ENCODE results near the gene RAD51AP2. TPM values are rescaled to one million over a fixed set of nuclear protein-coding genes. Genes with fewer than 3 reads are reported as not detected.

Gene RAD51AP2
- total and polyA plus RNA-seq, 2 donors (not counting 3 experiments of a cell fraction or from before 2014, with no cell fraction given), result not detected

DNA sequence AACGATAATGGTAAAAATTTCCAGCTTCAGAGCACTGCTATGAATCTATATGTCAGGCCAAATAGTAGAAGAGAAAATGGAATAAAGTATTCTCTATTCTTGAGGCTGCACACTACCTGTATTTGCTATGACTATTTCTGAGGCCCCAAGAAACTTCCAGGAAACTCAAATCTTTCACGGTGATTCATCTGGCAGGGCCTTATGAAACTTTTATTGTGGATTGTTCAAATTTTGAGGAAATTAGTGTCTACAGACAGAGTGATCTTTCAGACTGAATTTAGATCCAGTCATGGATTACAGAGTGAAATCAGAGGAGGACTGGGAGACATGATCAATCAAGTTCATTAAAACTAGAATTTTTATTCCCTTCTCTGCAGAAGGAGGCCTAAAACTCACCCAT, 18.2 kb upstream of the RAD51AP2 start:
- Histone ChIP-seq H3K36me3 (ENCODE audit: control insufficient read depth in 2 of 2, extremely low read depth in 1 of 2, insufficient read depth in 2 of 2, low read length in 2 of 2) (no peaks in the 10 kb centered on the region), H3K9me3 (replicated peaks; ENCODE audit: control insufficient read depth, insufficient read depth, low read length) (no peaks in the 10 kb centered on the region), H2AFZ (ENCODE audit: low read depth, low read length) (no peak overlapping the region), H3K27me3 (ENCODE audit: control insufficient read depth in 2 of 2, insufficient read depth in 2 of 2, low read length in 2 of 2) (peaks cover 39 to 46% of the 10 kb centered on the region in 2 experiments), H3K9me1 (replicated peaks; ENCODE audit: control insufficient read depth, extremely low read depth, insufficient read depth, low read length) (no peaks in the 10 kb centered on the region), H3K79me2 (ENCODE audit: control insufficient read depth, insufficient read depth, low read length) (no peaks in the 10 kb centered on the region), H3K4me1 (ENCODE audit: control insufficient read depth, extremely low read depth, insufficient read depth, low read length) (peaks cover 23% of the 10 kb centered on the region), H3K4me2 (ENCODE audit: insufficient read depth, low read length) (no peak overlapping the region), H3K27ac (ENCODE audit: insufficient read depth, low read depth, low read length) (no peak overlapping the region), H4K20me1 (replicated peaks; ENCODE audit: control insufficient read depth, extremely low read depth, insufficient read depth, low read length) (no peaks in the 10 kb centered on the region), H3K9ac (replicated peaks; ENCODE audit: extremely low read depth, insufficient read depth, low read length) (no peak overlapping the region), H3K4me3 (replicated peaks in 1 of 3; ENCODE audit: insufficient read depth in 1 of 3, low read depth in 1 of 3, low read length in 3 of 3) (no peak overlapping the region)
- TF ChIP-seq POLR2AphosphoS5 (IDR thresholded peaks at IDR 0.05; ENCODE audit: insufficient read depth, low read depth, low read length), result no peak
- no peak for TF ChIP-seq MYC (IDR thresholded peaks at IDR 0.05; ENCODE audit: low read depth, low read length)
- TF ChIP-seq EZH2 (IDR thresholded peaks at IDR 0.05; ENCODE audit: borderline replicate concordance, low read depth, low read length, severe bottlenecking), result no peak
- TF ChIP-seq JUN (IDR thresholded peaks at IDR 0.05; ENCODE audit: borderline replicate concordance, insufficient read depth, insufficient read length, low read depth), result no peak
- TF ChIP-seq, protein P1, sequence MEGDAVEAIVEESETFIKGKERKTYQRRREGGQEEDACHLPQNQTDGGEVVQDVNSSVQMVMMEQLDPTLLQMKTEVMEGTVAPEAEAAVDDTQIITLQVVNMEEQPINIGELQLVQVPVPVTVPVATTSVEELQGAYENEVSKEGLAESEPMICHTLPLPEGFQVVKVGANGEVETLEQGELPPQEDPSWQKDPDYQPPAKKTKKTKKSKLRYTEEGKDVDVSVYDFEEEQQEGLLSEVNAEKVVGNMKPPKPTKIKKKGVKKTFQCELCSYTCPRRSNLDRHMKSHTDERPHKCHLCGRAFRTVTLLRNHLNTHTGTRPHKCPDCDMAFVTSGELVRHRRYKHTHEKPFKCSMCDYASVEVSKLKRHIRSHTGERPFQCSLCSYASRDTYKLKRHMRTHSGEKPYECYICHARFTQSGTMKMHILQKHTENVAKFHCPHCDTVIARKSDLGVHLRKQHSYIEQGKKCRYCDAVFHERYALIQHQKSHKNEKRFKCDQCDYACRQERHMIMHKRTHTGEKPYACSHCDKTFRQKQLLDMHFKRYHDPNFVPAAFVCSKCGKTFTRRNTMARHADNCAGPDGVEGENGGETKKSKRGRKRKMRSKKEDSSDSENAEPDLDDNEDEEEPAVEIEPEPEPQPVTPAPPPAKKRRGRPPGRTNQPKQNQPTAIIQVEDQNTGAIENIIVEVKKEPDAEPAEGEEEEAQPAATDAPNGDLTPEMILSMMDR (IDR thresholded peaks at IDR 0.05; ENCODE audit: extremely low read depth in 1 of 2, insufficient read depth in 1 of 2, low read depth in 1 of 2, low read length in 2 of 2), result no peak
- no peak for TF ChIP-seq POLR2A (IDR thresholded peaks at IDR 0.05; ENCODE audit: low read depth, low read length)
- no peak for TF ChIP-seq FOS (IDR thresholded peaks at IDR 0.05; ENCODE audit: borderline replicate concordance, insufficient read depth, low read length)
- TF ChIP-seq, protein P2, sequence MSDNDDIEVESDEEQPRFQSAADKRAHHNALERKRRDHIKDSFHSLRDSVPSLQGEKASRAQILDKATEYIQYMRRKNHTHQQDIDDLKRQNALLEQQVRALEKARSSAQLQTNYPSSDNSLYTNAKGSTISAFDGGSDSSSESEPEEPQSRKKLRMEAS (IDR thresholded peaks at IDR 0.05; ENCODE audit: insufficient read depth, insufficient read length), result no peak
- no peak for TF ChIP-seq GATA2 (IDR thresholded peaks at IDR 0.05; ENCODE audit: insufficient read depth, insufficient read length, low read depth, low read length)
- ChIA-PET CTCF (no interaction called here), POLR2A (no interaction called here)
- no peak for DNase-seq (ENCODE audit: low read depth, low spot score)
- no TSS peak for BruUV-seq (replicated peaks)
- intact Hi-C loops (cut with micrococcal nuclease) (no loop called here), dilution Hi-C loops (cut with MboI; ENCODE audit: extremely low pct_ligation_motif_present, low sequenced_read_pairs) (no loop called here)
- FAIRE-seq, result no peak
